SK-N-SH treated with all-trans-retinoic acid at 6 μM for 48 hours (cell line): ENCODE measurements around the gene TNNC2.
A peak's percentile ranks its signal among the peaks of the same experiment; 100 is the strongest.

ENCODE experiments used
- ATAC-seq: fragments of 200-7000 bp; cut with Tn5 transposase; 3 replicates; pipeline ENCODE4 v1.9.1; 2020; ENCODE audit warnings: mild to moderate bottlenecking, moderate library complexity
- ARNTL ChIP-seq: fragments of 450-650 bp; formaldehyde crosslinking; IDR thresholded peaks from 2 replicates; pipeline ENCODE4 v1.5.0; 2020; ENCODE audit warnings: low read depth, mild to moderate bottlenecking, moderate library complexity, borderline replicate concordance
- BACH2 ChIP-seq: fragments of 250-450 bp; sonication (Bioruptor Pico); IDR thresholded peaks from 2 replicates; pipeline ENCODE4 v1.9.0; 2021; ENCODE audit warnings: mild to moderate bottlenecking, borderline replicate concordance
- CSDC2 ChIP-seq: fragments of 250-450 bp; sonication (Bioruptor Pico); IDR thresholded peaks from 2 replicates; pipeline ENCODE4 v1.5.0; 2020; ENCODE audit warnings: mild to moderate bottlenecking, moderate library complexity
- ESRRG ChIP-seq: fragments of 250-450 bp; sonication (Bioruptor Pico); IDR thresholded peaks from 2 replicates; pipeline ENCODE4 v1.6.1; 2021; ENCODE audit warnings: mild to moderate bottlenecking
- GLIS3 ChIP-seq: fragments of 250-450 bp; sonication (Bioruptor Pico); IDR thresholded peaks from 2 replicates; pipeline ENCODE4 v1.5.0; 2020; ENCODE audit warnings: mild to moderate bottlenecking, moderate library complexity
- ISL1 ChIP-seq: fragments of 250-450 bp; sonication (Bioruptor Pico); IDR thresholded peaks from 2 replicates; pipeline ENCODE4 v2.1.2; 2022; ENCODE audit warnings: mild to moderate bottlenecking, moderate library complexity
- OSR1 ChIP-seq: fragments of 250-450 bp; sonication (Bioruptor Pico); IDR thresholded peaks from 2 replicates; pipeline ENCODE4 v1.8.0; 2022; ENCODE audit warnings: moderate library complexity, mild to moderate bottlenecking, inconsistent platforms
- RARB ChIP-seq: fragments of 250-450 bp; sonication (Bioruptor Pico); IDR thresholded peaks from 2 replicates; pipeline ENCODE4 v1.8.0; 2021; ENCODE audit warnings: mild to moderate bottlenecking, moderate library complexity
- TCF4 ChIP-seq: fragments of 250-450 bp; sonication (Bioruptor Pico); IDR thresholded peaks from 2 replicates; pipeline ENCODE4 v1.8.0; 2021; ENCODE audit warnings: mild to moderate bottlenecking, moderate library complexity, borderline replicate concordance
- TOX ChIP-seq: fragments of 250-450 bp; sonication (Bioruptor Pico); IDR thresholded peaks from 2 replicates; pipeline ENCODE4 v1.8.0; 2021; ENCODE audit warnings: mild to moderate bottlenecking, moderate library complexity, borderline replicate concordance
- ZC3H10 ChIP-seq: fragments of 250-450 bp; sonication (Bioruptor Pico); IDR thresholded peaks from 2 replicates; pipeline ENCODE4 v1.5.1; 2021; ENCODE audit warnings: mild to moderate bottlenecking, moderate library complexity
- ZFP30 ChIP-seq: fragments of 450-650 bp; formaldehyde crosslinking; IDR thresholded peaks from 2 replicates; pipeline ENCODE4 v1.5.0; 2022; ENCODE audit warnings: mild to moderate bottlenecking, moderate library complexity
- ZNF565 ChIP-seq: fragments of 450-650 bp; formaldehyde crosslinking; conservative IDR thresholded peaks from 2 replicates; pipeline ENCODE4 v1.5.0; 2020; ENCODE audit warnings: low read depth, mild to moderate bottlenecking, moderate library complexity
- ZNF70 ChIP-seq: fragments of 450-650 bp; formaldehyde crosslinking; IDR thresholded peaks from 2 replicates; pipeline ENCODE4 v1.5.0; 2020; ENCODE audit warnings: mild to moderate bottlenecking, moderate library complexity
- ZNF8 ChIP-seq: fragments of 450-650 bp; formaldehyde crosslinking; IDR thresholded peaks from 2 replicates; pipeline ENCODE4 v1.5.0; 2020; ENCODE audit warnings: mild to moderate bottlenecking, moderate library complexity
- TF ChIP-seq, protein P1 (sequence below): fragments of 250-450 bp; sonication (Bioruptor Pico); IDR thresholded peaks from 2 replicates; pipeline ENCODE4 v1.8.0; 2021; ENCODE audit warnings: low read depth, mild to moderate bottlenecking, moderate library complexity, borderline replicate concordance
- TF ChIP-seq, protein P2 (sequence below): fragments of 250-450 bp; sonication (Bioruptor Pico); IDR thresholded peaks from 2 replicates; pipeline ENCODE4 v1.5.1; 2021; ENCODE audit warnings: mild to moderate bottlenecking, moderate library complexity
- TF ChIP-seq, protein P3 (sequence below): fragments of 250-450 bp; sonication (Bioruptor Pico); IDR thresholded peaks from 2 replicates; pipeline ENCODE4 v1.5.0; 2020; ENCODE audit warnings: mild to moderate bottlenecking, moderate library complexity
- TF ChIP-seq, protein P4 (sequence below): fragments of 250-450 bp; sonication (Bioruptor Pico); IDR thresholded peaks from 2 replicates; pipeline ENCODE4 v1.5.1; 2020; ENCODE audit warnings: low read depth, mild to moderate bottlenecking, moderate library complexity

The TNNC2 gene

DNA sequence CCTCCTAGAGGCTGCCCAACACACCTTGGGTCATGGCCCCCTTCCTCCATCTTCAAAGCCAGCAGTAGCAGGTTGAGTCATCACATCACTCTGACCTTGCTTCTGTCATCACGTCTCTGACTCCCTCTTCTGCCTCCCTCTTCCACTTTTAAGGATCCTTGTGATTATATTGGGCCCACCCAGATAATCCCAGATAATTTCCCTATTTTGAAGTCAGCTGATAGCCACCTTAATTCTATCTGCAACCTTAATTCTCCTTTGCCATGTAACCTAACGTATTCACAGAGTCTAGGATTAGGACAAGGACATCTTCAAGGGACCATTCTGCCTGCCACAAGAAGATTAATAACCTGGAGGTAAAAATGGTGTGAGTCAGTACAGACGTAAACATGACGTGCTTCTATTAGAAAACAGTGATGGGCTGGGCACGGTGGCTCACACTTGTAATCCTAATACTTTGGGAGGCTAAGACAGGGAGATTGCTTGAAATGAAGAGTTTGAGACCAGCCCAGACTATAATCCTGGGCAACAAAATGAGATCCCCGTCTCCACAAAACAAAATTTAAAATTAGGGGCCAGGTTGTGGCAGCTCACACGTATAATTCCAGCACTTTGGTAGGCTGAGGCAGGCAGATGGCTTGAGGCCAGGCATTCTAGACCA lies 33.6 kb upstream of the TNNC2 start:
- TF ChIP-seq TOX (no peak), GLIS3 (CRISPR knock-in tag) (no peak)
- TF ChIP-seq, all 23 proteins: peak for 0
- ATAC-seq: no peak

DNA sequence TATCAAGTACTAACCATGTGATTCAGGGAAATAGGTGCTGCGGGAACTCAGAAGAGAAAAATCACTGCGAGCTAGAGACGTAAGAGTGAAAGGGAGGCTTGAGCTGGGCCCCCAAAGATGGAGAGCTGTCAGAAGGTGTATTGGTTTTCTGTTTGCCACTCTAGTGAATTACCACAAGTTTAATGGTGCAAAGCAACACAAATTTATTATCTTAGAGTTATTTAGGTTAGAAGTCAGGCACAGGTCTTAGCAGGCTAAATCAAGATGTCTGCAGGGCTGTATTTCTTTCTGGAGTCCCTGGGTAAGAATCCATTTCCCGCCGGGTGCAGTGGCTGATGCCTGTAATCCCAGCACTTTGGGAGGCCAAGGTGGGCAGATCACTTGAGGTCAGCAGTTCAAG lies 32.8 kb upstream of the TNNC2 start:
- no peak for TF ChIP-seq CSDC2
- no peak for TF ChIP-seq RARB (CRISPR knock-in tag)
- TF ChIP-seq ISL1 (CRISPR knock-in tag): no peak
- no peak for TF ChIP-seq ARNTL
- TF ChIP-seq ZFP30 (CRISPR knock-in tag): no peak
- ATAC-seq: no peak

DNA sequence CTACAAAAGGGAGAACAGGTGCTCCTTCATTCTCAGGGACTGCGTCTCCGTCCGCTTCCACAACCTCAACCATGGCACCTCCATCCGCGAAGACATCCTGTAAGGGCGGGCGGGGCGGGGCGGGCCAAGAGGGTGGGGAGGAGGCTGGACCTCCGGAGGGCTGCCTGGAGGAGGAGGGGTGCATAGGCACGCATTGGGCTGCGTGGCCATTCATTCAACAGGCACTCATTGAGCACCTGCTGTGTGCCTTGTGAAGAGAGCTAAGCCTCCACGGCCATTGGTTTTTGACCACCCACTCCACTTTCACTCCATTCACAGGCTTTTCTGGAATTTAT lies 30.7 kb upstream of the TNNC2 start:
- no peak for TF ChIP-seq GLIS3 (CRISPR knock-in tag)
- no peak for TF ChIP-seq ZC3H10
- TF ChIP-seq, protein P1, sequence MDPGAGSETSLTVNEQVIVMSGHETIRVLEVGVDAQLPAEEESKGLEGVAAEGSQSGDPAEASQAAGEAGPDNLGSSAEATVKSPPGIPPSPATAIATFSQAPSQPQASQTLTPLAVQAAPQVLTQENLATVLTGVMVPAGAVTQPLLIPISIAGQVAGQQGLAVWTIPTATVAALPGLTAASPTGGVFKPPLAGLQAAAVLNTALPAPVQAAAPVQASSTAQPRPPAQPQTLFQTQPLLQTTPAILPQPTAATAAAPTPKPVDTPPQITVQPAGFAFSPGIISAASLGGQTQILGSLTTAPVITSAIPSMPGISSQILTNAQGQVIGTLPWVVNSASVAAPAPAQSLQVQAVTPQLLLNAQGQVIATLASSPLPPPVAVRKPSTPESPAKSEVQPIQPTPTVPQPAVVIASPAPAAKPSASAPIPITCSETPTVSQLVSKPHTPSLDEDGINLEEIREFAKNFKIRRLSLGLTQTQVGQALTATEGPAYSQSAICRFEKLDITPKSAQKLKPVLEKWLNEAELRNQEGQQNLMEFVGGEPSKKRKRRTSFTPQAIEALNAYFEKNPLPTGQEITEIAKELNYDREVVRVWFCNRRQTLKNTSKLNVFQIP (CRISPR knock-in tag): no peak
- no peak for TF ChIP-seq ZNF70
- no peak for TF ChIP-seq OSR1
- TF ChIP-seq ZFP30 (CRISPR knock-in tag): no peak
- no peak for TF ChIP-seq ZNF8 (CRISPR knock-in tag)
- TF ChIP-seq RARB (CRISPR knock-in tag): no peak
- TF ChIP-seq, protein P2, sequence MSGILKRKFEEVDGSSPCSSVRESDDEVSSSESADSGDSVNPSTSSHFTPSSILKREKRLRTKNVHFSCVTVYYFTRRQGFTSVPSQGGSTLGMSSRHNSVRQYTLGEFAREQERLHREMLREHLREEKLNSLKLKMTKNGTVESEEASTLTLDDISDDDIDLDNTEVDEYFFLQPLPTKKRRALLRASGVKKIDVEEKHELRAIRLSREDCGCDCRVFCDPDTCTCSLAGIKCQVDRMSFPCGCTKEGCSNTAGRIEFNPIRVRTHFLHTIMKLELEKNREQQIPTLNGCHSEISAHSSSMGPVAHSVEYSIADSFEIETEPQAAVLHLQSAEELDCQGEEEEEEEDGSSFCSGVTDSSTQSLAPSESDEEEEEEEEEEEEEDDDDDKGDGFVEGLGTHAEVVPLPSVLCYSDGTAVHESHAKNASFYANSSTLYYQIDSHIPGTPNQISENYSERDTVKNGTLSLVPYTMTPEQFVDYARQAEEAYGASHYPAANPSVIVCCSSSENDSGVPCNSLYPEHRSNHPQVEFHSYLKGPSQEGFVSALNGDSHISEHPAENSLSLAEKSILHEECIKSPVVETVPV (CRISPR knock-in tag): no peak
- no peak for TF ChIP-seq BACH2
- TF ChIP-seq TOX: no peak
- no peak for TF ChIP-seq ESRRG
- TF ChIP-seq, protein P3, sequence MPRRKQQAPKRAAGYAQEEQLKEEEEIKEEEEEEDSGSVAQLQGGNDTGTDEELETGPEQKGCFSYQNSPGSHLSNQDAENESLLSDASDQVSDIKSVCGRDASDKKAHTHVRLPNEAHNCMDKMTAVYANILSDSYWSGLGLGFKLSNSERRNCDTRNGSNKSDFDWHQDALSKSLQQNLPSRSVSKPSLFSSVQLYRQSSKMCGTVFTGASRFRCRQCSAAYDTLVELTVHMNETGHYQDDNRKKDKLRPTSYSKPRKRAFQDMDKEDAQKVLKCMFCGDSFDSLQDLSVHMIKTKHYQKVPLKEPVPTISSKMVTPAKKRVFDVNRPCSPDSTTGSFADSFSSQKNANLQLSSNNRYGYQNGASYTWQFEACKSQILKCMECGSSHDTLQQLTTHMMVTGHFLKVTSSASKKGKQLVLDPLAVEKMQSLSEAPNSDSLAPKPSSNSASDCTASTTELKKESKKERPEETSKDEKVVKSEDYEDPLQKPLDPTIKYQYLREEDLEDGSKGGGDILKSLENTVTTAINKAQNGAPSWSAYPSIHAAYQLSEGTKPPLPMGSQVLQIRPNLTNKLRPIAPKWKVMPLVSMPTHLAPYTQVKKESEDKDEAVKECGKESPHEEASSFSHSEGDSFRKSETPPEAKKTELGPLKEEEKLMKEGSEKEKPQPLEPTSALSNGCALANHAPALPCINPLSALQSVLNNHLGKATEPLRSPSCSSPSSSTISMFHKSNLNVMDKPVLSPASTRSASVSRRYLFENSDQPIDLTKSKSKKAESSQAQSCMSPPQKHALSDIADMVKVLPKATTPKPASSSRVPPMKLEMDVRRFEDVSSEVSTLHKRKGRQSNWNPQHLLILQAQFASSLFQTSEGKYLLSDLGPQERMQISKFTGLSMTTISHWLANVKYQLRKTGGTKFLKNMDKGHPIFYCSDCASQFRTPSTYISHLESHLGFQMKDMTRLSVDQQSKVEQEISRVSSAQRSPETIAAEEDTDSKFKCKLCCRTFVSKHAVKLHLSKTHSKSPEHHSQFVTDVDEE (CRISPR knock-in tag): no peak
- no peak for TF ChIP-seq CSDC2
- TF ChIP-seq, protein P4, sequence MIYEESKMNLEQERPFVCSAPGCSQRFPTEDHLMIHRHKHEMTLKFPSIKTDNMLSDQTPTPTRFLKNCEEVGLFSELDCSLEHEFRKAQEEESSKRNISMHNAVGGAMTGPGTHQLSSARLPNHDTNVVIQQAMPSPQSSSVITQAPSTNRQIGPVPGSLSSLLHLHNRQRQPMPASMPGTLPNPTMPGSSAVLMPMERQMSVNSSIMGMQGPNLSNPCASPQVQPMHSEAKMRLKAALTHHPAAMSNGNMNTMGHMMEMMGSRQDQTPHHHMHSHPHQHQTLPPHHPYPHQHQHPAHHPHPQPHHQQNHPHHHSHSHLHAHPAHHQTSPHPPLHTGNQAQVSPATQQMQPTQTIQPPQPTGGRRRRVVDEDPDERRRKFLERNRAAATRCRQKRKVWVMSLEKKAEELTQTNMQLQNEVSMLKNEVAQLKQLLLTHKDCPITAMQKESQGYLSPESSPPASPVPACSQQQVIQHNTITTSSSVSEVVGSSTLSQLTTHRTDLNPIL (CRISPR knock-in tag): no peak
- ATAC-seq: peak; percentile 33

DNA sequence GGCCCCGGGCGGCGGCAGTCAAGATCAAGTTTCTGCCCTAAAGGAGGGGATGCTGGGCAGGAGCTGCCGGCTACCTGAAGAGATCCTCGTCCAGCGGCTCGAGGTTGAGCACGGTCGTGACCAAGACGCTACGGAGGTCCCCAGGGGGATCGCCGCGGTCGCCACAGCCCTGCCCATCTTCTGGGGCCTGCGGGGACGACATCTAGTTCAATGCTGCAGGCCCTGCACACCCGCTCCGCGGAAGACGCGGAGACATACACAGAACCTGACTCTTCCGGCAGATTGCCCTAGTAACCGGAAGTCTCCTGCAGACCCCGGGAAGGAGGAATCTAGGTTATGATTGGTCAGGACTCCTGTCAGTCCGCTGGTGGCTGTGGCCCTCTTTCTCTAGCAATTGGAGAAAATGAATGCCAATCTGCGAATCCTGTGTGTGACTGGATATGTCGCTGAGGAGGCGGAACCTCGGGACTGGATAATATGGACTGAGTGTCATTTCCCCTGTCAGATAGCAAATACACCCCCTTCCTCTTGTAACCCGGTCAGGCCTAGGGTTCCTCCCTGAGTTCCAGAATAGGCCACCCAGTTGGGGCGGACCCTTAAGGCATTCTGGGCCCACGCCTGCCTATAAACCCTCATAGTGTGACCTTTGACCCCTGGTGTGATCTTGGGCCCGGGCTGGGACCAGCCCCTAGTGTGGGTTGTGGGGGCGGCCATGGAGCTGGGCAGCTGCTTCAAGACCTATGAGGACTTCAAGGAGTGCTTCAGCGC lies 30.2 kb upstream of the TNNC2 start, which contains the start of the genes ACOT8 and ZSWIM3:
ACOT8 (minus strand) TSS at position 279 of the 768 bp plus-strand sequence; CDS start at position 202, 77 bp downstream.
ZSWIM3 (plus strand) TSS at position 501 of the 768 bp plus-strand sequence; CDS start at position 713, 212 bp downstream.
- TF ChIP-seq, protein P2 (CRISPR knock-in tag): no peak
- TF ChIP-seq TOX: no peak
- TF ChIP-seq BACH2: no peak
- TF ChIP-seq TCF4 (CRISPR knock-in tag): no peak
- TF ChIP-seq GLIS3 (CRISPR knock-in tag): no peak
- no peak for TF ChIP-seq CSDC2
- no peak for TF ChIP-seq ZFP30 (CRISPR knock-in tag)
- no peak for TF ChIP-seq ZNF565 (CRISPR knock-in tag)
- peak; percentile 99 for ATAC-seq
